K562 (cell line): ENCODE results near the gene SNTG2. TPM values are rescaled to one million over a fixed set of nuclear protein-coding genes. Genes with fewer than 3 reads are reported as not detected.

Experiments
- ATAC-seq: fragments of 200-7000 bp; cut with Tn5 transposase; 3 replicates; pipeline ENCODE4 v1.9.1; 2020; ENCODE audit warnings: moderate library complexity
- BruUV-seq: library from RNA; stranded (reverse); fragments of 400-500 nt; replicated peaks from 2 replicates; lab custom pipeline; 2021; lab: Mats Ljungman, UMichigan
- CTCF ChIA-PET: fragments of 300-600 bp; formaldehyde crosslinking; extraction: SDS; loops from one replicate; lab custom pipeline; 2021; ENCODE audit warnings: low intra/inter-chr PET ratio; lab: Yijun Ruan, JAX
- POLR2A ChIA-PET: fragments of 300-600, 350-650 bp; sonication (Branson Sonifier 250); formaldehyde crosslinking; extraction: SDS; loops from one replicate; lab custom pipeline; 2021; ENCODE audit warnings: antibody characterized with exemption, inconsistent platforms; lab: Yijun Ruan, JAX
- DNase-seq, 4 experiments: peaks; one replicate each; pipeline versions ENCODE4 v3.0.0 to v3.0.0-alpha.2; 2011 to 2018; ENCODE audit warnings: low spot score in 3 of 4, mixed read lengths in 3 of 4; ENCODE audit errors: extremely low read depth in 1 of 4
- FAIRE-seq: peaks from 2 replicates; lab custom pipeline; 2011; peaks lifted over from hg19 to GRCh38; lab: Jason Lieb, UNC
- H2AFZ ChIP-seq: 2 replicates; pipeline ENCODE4 v1.6.0; 2011; ENCODE audit warnings: low read depth, low read length, control low read depth, inconsistent platforms
- H3K27ac ChIP-seq: fragments of 200-600 bp; 3 replicates; pipeline ENCODE4 v1.8.0; 2011; ENCODE audit warnings: low read depth, mild to moderate bottlenecking, control low read depth, inconsistent platforms, low read length, moderate library complexity, mixed read lengths; ENCODE audit errors: extremely low read depth
- H3K27me3 ChIP-seq, 2 experiments: fragments of 300-600 bp in 1 of 2; 2 replicates in 1 of 2; 3 replicates in 1 of 2; pipeline versions ENCODE4 v1.6.0 to v1.8.0; 2011; ENCODE audit warnings: inconsistent platforms in 2 of 2, low read length in 2 of 2, mild to moderate bottlenecking in 1 of 2, mixed read lengths in 1 of 2, moderate library complexity in 1 of 2; ENCODE audit not compliant: control insufficient read depth in 2 of 2, insufficient read depth in 2 of 2
- H3K36me3 ChIP-seq: fragments of 300-600 bp; 3 replicates; pipeline ENCODE4 v1.8.0; 2011; ENCODE audit warnings: mild to moderate bottlenecking, low read length, inconsistent platforms; ENCODE audit not compliant: control insufficient read depth, insufficient read depth
- H3K4me1 ChIP-seq, 2 experiments: fragments of 200-600 bp in 1 of 2; replicated peaks in 1 of 2; 2 replicates in 1 of 2; 3 replicates in 1 of 2; pipeline versions ENCODE4 v1.5.1 to v1.8.0; 2011; ENCODE audit warnings: inconsistent platforms in 2 of 2, low read length in 2 of 2, mild to moderate bottlenecking in 1 of 2, mixed read lengths in 1 of 2, moderate library complexity in 1 of 2; ENCODE audit not compliant: control insufficient read depth in 2 of 2, insufficient read depth in 2 of 2
- H3K4me2 ChIP-seq: 2 replicates; pipeline ENCODE4 v1.6.1; 2011; ENCODE audit warnings: low read length, control low read depth, inconsistent platforms, mixed read lengths; ENCODE audit not compliant: insufficient read depth
- H3K4me3 ChIP-seq: fragments of 200-600 bp; sonication (generic), shearing (Covaris generic); 2 replicates; pipeline ENCODE4 v1.5.1; 2016; ENCODE audit warnings: control low read depth, inconsistent platforms
- H3K79me2 ChIP-seq: fragments of 200-600 bp; 3 replicates; pipeline ENCODE4 v1.8.0; 2011; ENCODE audit warnings: low read length, inconsistent platforms; ENCODE audit not compliant: control insufficient read depth, insufficient read depth
- H3K9ac ChIP-seq, 2 experiments: 2 replicates each; pipeline versions ENCODE4 v1.6.0 to v1.6.1; 2011; ENCODE audit warnings: low read depth in 2 of 2, low read length in 2 of 2, control low read depth in 1 of 2, inconsistent platforms in 1 of 2, mild to moderate bottlenecking in 1 of 2, mixed read lengths in 1 of 2; ENCODE audit not compliant: insufficient read depth in 1 of 2
- H3K9me1 ChIP-seq: one replicate; pipeline ENCODE4 v1.6.0; 2011; ENCODE audit warnings: inconsistent platforms, mild to moderate bottlenecking, low read length, moderate library complexity; ENCODE audit not compliant: control insufficient read depth, insufficient read depth
- H3K9me3 ChIP-seq: replicated peaks from 2 replicates; pipeline ENCODE4 v1.5.1; 2011; ENCODE audit warnings: low read depth, low read length, inconsistent platforms; ENCODE audit not compliant: control insufficient read depth, insufficient read depth
- H4K20me1 ChIP-seq: replicated peaks from 2 replicates; pipeline ENCODE4 v1.6.1; 2011; ENCODE audit warnings: low read length, inconsistent platforms, mixed read lengths; ENCODE audit not compliant: control insufficient read depth, insufficient read depth
- CEBPZ ChIP-seq: fragments of 150-350 bp; IDR thresholded peaks from 2 replicates; pipeline ENCODE4 v1.6.1; 2014; ENCODE audit warnings: low read depth, mild to moderate bottlenecking, low read length, borderline replicate concordance
- DMBX1 ChIP-seq: fragments of 250-450 bp; sonication (Bioruptor Pico); IDR thresholded peaks from 2 replicates; pipeline ENCODE4 v1.8.0; 2022; ENCODE audit warnings: inconsistent platforms, mild to moderate bottlenecking, moderate library complexity, borderline replicate concordance
- ETS2 ChIP-seq: IDR thresholded peaks from 2 replicates; pipeline ENCODE4 v1.6.1; 2016; ENCODE audit warnings: borderline replicate concordance, missing genetic modification characterization, mild to moderate bottlenecking, moderate library complexity, missing compliant biosample characterization; ENCODE audit not compliant: poor library complexity, severe bottlenecking
- NRF1 ChIP-seq, 2 experiments: fragments of 450-650 bp; IDR thresholded peaks in 1 of 2; conservative IDR thresholded peaks in 1 of 2; 2 replicates each; pipeline ENCODE4 v1.6.1; 2014; ENCODE audit warnings: mild to moderate bottlenecking in 2 of 2
- RBM22 ChIP-seq: fragments of 200-400 bp; formaldehyde crosslinking; IDR thresholded peaks from 2 replicates; pipeline ENCODE4 v1.6.1; 2018; ENCODE audit warnings: low read length, low read depth; ENCODE audit not compliant: poor library complexity, severe bottlenecking
- ZNF143 ChIP-seq: sonication (generic); formaldehyde crosslinking; IDR thresholded peaks from 2 replicates; pipeline ENCODE4 v1.9.0; 2022; ENCODE audit warnings: mild to moderate bottlenecking, missing genetic modification reagents
- WGBS: fragments of 100-300 bp; shearing (Covaris generic); methylation state at CpG from one replicate; pipeline ENCODE4 v1.1.6; 2016; ENCODE audit warnings: low coverage, mixed read lengths; ENCODE audit not compliant: insufficient coverage; ENCODE audit errors: missing lambda C conversion rate; 5-methylcytosine and 5-hydroxymethylcytosine counted together
- in situ Hi-C: fragments of 300-500 bp; cut with MboI; formaldehyde crosslinking; loops from 4 replicates; pipeline ENCODE4 v1.15.0; 2018; ENCODE audit warnings: inconsistent platforms, mixed read lengths
- intact Hi-C: fragments of 100-400 bp; cut with micrococcal nuclease; formaldehyde crosslinking; loops from 2 replicates; pipeline ENCODE4 v1.14.2; 2022
- polyA plus RNA-seq, 8 experiments: library from polyadenylated mRNA; depleted of rRNA in 4 of 8; stranded (reverse) in 5 of 8; unstranded in 3 of 8; fragments of >200 nt; fragmentation: Nextera tagmentation in 2 of 8; fragmentation: Illumina TruSeq in 1 of 8; extraction: Ambion mirVana in 2 of 8; extraction: Trizol in 1 of 8; gene quantifications; 2 replicates each; pipeline versions ENCODE4 v1.2.1 to v1.2.3, GENCODE V29; 2011 to 2014; ENCODE audit warnings: inconsistent platforms in 1 of 8, missing spikeins in 1 of 8
- total RNA-seq, 7 experiments: library from RNA; depleted of rRNA in 6 of 7; stranded (reverse); fragments of >200 nt in 6 of 7; fragmentation: Illumina TruSeq in 2 of 7; extraction: Trizol in 2 of 7; gene quantifications; 2 replicates each; pipeline versions ENCODE4 v1.2.1 to v1.2.3, GENCODE V29; 2011 to 2021; ENCODE audit warnings: low replicate concordance in 1 of 7
- TF ChIP-seq, protein P1 (sequence below): fragments of 200-600 bp; sonication (generic); IDR thresholded peaks from one replicate; pipeline ENCODE4 v1.6.1; 2012; ENCODE audit warnings: mild to moderate bottlenecking, low read depth, low read length, inconsistent platforms

Gene SNTG2
- total and polyA plus RNA-seq, 9 of the 15 experiments (the other 6 are each of a cell fraction or from before 2014, with no cell fraction given), result not detected

- ChIA-PET POLR2A (no interaction called here), CTCF (no interaction called here)
- Histone ChIP-seq H3K4me3 (no peak overlapping the region), H3K4me1 (no peaks in the 10 kb centered on the region), H2AFZ (no peak overlapping the region), H4K20me1 (no peaks in the 10 kb centered on the region), H3K36me3 (no peaks in the 10 kb centered on the region), H3K4me2 (no peak overlapping the region), H3K9me3 (no peaks in the 10 kb centered on the region), H3K9ac (no peak overlapping the region), H3K27ac (no peak overlapping the region), H3K27me3 (peaks cover 0 to 17% of the 10 kb centered on the region in 2 experiments; a peak in 2 of 5 replicates), H3K9me1 (no peaks in the 10 kb centered on the region), H3K79me2 (no peaks in the 10 kb centered on the region)
- no peak for DNase-seq
- WGBS, result 0% methylated on average over 4 of the region's 4 CpGs
- intact Hi-C loops, result no loop called here
- in situ Hi-C loops, result no loop called here
- no peak for FAIRE-seq
- ATAC-seq, result no peak
- BruUV-seq, result no TSS peak
- TF ChIP-seq CEBPZ (no peak), ZNF143 (no peak), NRF1 (conservative IDR thresholded peaks at IDR 0.05 in 1 of 2, IDR thresholded peaks at IDR 0.05 in 1 of 2) (no peak), DMBX1 (CRISPR knock-in tag) (no peak), RBM22 (no peak), ETS2 (no peak)
- TF ChIP-seq, protein P1, sequence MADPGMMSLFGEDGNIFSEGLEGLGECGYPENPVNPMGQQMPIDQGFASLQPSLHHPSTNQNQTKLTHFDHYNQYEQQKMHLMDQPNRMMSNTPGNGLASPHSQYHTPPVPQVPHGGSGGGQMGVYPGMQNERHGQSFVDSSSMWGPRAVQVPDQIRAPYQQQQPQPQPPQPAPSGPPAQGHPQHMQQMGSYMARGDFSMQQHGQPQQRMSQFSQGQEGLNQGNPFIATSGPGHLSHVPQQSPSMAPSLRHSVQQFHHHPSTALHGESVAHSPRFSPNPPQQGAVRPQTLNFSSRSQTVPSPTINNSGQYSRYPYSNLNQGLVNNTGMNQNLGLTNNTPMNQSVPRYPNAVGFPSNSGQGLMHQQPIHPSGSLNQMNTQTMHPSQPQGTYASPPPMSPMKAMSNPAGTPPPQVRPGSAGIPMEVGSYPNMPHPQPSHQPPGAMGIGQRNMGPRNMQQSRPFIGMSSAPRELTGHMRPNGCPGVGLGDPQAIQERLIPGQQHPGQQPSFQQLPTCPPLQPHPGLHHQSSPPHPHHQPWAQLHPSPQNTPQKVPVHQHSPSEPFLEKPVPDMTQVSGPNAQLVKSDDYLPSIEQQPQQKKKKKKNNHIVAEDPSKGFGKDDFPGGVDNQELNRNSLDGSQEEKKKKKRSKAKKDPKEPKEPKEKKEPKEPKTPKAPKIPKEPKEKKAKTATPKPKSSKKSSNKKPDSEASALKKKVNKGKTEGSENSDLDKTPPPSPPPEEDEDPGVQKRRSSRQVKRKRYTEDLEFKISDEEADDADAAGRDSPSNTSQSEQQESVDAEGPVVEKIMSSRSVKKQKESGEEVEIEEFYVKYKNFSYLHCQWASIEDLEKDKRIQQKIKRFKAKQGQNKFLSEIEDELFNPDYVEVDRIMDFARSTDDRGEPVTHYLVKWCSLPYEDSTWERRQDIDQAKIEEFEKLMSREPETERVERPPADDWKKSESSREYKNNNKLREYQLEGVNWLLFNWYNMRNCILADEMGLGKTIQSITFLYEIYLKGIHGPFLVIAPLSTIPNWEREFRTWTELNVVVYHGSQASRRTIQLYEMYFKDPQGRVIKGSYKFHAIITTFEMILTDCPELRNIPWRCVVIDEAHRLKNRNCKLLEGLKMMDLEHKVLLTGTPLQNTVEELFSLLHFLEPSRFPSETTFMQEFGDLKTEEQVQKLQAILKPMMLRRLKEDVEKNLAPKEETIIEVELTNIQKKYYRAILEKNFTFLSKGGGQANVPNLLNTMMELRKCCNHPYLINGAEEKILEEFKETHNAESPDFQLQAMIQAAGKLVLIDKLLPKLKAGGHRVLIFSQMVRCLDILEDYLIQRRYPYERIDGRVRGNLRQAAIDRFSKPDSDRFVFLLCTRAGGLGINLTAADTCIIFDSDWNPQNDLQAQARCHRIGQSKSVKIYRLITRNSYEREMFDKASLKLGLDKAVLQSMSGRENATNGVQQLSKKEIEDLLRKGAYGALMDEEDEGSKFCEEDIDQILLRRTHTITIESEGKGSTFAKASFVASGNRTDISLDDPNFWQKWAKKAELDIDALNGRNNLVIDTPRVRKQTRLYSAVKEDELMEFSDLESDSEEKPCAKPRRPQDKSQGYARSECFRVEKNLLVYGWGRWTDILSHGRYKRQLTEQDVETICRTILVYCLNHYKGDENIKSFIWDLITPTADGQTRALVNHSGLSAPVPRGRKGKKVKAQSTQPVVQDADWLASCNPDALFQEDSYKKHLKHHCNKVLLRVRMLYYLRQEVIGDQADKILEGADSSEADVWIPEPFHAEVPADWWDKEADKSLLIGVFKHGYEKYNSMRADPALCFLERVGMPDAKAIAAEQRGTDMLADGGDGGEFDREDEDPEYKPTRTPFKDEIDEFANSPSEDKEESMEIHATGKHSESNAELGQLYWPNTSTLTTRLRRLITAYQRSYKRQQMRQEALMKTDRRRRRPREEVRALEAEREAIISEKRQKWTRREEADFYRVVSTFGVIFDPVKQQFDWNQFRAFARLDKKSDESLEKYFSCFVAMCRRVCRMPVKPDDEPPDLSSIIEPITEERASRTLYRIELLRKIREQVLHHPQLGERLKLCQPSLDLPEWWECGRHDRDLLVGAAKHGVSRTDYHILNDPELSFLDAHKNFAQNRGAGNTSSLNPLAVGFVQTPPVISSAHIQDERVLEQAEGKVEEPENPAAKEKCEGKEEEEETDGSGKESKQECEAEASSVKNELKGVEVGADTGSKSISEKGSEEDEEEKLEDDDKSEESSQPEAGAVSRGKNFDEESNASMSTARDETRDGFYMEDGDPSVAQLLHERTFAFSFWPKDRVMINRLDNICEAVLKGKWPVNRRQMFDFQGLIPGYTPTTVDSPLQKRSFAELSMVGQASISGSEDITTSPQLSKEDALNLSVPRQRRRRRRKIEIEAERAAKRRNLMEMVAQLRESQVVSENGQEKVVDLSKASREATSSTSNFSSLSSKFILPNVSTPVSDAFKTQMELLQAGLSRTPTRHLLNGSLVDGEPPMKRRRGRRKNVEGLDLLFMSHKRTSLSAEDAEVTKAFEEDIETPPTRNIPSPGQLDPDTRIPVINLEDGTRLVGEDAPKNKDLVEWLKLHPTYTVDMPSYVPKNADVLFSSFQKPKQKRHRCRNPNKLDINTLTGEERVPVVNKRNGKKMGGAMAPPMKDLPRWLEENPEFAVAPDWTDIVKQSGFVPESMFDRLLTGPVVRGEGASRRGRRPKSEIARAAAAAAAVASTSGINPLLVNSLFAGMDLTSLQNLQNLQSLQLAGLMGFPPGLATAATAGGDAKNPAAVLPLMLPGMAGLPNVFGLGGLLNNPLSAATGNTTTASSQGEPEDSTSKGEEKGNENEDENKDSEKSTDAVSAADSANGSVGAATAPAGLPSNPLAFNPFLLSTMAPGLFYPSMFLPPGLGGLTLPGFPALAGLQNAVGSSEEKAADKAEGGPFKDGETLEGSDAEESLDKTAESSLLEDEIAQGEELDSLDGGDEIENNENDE, result no peak
Measured at GRCh38 chr2:1253629-1254028, 303.0 kb downstream of the SNTG2 start.
